ENCODE results near the gene TRAPPC8.
A peak's percentile ranks its signal among the peaks of the same experiment; 100 is the strongest.
"Not testable (repeated sequence)": the region's sequence is repeated elsewhere in the genome, so short reads cannot be mapped to it uniquely, and the experiment has no call there.

Gene TRAPPC8, protein sequence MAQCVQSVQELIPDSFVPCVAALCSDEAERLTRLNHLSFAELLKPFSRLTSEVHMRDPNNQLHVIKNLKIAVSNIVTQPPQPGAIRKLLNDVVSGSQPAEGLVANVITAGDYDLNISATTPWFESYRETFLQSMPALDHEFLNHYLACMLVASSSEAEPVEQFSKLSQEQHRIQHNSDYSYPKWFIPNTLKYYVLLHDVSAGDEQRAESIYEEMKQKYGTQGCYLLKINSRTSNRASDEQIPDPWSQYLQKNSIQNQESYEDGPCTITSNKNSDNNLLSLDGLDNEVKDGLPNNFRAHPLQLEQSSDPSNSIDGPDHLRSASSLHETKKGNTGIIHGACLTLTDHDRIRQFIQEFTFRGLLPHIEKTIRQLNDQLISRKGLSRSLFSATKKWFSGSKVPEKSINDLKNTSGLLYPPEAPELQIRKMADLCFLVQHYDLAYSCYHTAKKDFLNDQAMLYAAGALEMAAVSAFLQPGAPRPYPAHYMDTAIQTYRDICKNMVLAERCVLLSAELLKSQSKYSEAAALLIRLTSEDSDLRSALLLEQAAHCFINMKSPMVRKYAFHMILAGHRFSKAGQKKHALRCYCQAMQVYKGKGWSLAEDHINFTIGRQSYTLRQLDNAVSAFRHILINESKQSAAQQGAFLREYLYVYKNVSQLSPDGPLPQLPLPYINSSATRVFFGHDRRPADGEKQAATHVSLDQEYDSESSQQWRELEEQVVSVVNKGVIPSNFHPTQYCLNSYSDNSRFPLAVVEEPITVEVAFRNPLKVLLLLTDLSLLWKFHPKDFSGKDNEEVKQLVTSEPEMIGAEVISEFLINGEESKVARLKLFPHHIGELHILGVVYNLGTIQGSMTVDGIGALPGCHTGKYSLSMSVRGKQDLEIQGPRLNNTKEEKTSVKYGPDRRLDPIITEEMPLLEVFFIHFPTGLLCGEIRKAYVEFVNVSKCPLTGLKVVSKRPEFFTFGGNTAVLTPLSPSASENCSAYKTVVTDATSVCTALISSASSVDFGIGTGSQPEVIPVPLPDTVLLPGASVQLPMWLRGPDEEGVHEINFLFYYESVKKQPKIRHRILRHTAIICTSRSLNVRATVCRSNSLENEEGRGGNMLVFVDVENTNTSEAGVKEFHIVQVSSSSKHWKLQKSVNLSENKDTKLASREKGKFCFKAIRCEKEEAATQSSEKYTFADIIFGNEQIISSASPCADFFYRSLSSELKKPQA (N-terminal part only)

DNA sequence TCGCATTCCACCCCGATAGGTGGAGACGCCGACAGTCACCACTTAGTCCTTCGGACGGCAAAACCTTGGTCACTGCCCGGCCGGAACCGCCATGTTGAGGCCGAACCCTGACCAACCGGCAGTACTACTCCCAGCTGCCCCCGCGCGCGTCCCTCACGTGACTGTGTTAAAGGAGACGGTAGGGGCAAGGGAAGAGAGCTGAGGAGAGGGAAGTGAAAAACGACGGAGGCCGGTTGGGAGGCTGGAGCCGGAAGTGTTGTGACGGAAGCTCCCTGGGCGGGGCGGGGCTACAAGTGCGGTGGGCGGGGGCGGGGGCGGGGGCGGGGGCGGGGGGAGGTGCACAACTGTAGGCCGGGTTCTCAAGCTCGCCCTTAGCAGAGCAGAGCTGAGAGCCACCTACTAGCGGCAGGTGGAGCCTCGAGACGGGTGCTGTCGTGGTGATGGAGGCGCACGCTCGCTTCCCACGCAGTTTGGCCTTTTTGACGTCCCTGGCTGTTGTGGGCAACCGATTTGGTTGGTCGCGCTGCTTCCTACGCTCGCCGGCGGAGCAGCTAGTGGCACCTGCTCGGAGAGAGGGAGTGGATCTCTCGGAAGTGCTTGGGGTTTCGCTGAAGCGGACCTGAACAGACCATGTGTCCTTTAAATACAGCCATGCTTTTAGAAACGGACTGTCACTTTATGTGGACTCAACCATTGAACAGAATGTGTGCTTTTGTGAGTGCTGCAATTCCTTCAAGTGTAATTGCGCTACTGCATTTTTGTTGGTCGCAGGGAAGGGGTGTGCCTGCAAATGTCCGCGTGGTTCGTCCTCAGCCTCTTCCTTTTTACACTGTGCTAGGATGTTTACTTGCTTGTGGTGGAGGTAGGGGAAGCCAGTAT, at the start of gene TRAPPC8:
Gene TRAPPC8, minus strand, starts transcription at position 130 of the 879 bp plus-strand sequence. CDS start 364 bp downstream, outside the sequence.
- peak; percentile 87 for DNase-seq

GRCh38 chr18:31990823-31991222, 47.9 kb upstream of the TRAPPC8 start:
- no peak for DNase-seq

- no peak for DNase-seq
Measured at GRCh38 chr18:31983976-31984375, 41.0 kb upstream of the TRAPPC8 start.

DNA sequence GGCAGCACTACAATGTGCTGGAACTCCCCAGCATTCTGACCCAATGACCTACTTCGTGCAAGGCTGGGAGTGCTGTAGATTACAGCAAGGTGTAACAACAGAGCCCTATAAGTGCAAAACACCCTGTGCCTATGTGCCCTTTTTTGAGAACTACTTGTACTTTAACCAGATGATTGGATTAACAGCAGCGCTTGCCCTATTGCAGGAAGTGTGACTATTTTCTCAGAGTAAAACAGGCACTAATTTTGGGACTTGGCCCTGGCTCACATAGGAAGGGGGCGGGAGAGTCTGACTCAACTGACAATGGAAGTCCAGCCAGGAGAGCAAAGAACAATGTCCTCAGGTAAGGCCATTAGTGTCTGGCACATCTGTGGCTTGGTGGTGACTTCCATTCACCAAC, 40.1 kb upstream of the TRAPPC8 start:
- no peak for DNase-seq

DNA sequence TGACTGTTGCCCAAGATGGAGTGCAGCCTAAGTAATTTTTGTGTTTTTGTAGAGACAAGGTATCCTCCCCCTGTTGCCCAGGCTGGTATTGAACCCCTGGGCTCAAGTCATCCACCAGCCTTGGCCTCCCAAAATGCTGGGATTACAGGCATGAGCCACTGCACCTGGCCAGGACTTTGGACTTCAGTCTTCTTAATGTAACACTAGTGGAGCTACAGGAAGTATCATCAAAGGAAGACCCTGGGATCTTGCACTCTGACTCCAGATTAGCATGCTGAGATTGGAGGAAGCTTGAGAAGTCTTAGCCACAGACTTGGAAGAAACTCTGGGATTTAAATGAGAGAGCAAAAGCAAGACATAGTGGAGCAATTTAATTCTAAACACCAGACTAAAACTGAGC, 37.9 kb upstream of the TRAPPC8 start:
- no peak for DNase-seq

GRCh38 chr18:31979714-31980113, 36.8 kb upstream of the TRAPPC8 start:
- no peak for DNase-seq

DNA sequence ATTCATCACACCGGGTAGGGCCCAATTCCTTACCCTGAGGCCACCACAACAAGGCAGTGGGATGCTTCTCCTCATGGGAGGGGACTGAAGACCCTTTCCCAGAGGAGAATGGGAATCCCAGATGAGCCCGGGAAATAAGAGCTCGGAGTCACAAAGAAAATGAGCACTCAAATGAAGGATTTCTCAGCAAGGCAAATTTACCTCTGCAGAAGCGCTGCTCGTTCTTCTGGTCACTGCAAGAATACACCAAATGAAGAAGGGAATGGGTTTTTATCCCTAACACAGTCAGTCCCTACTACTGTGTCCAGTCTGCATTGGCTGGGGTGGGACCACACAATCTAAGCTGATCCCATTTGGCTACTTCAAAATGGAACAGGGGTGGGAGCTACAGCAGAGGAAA, 35.7 kb upstream of the TRAPPC8 start:
- no peak for DNase-seq

- peak; percentile 8 for DNase-seq
Measured at GRCh38 chr18:31977270-31977872, 34.4 kb upstream of the TRAPPC8 start.

- no peak for DNase-seq
Measured at GRCh38 chr18:31976242-31976641, 33.3 kb upstream of the TRAPPC8 start.

- DNase-seq: no peak
Measured at GRCh38 chr18:31973929-31974546, 31.1 kb upstream of the TRAPPC8 start.

DNA sequence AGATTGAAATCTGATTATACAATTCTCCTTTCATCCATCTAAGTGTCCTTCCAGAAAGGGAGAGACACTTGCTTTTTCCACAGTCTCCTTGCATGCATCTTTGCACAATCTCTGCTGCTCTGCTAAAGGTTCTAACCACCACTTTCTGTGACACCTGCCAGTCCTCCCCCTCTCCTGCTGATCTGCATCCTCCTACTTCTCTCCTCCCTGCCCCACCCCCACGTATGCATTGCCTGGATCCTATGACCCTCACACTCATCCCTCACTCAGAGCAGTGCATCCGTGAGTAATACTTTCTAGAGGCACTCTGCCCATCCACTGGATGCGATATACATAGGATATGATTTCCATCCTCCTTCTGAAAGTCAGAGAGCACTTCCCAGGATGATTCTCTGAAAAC, 27.7 kb upstream of the TRAPPC8 start:
- DNase-seq: no peak

DNA sequence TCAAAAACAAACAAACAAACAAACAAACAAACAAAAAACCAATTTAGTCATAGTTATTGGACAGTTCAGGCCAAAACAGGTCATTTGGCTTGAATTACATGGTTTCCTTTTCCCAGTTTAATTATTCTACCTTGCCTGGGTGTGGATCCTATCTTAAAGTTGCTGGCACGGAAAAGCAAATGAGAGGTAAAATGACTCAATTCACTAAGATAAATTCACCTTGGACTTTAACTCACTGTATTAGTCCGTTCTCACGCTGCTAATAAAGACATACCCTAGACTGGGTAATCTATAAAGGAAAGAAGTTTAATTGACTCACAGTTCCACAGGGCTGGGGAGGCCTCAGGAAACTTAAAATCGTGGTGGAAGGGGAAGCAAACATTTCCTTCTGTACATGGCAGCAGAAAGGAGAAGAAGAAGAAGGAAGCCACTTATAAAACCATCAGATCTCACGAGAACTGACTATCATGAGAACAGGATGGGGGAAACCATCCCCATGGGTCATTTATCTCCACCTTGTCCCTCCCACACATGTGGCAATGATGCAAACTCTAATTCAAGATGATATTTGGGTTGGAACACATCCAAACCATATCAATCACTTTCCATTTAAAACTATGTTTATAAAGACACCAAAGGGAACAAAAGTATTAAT, 22.5 kb upstream of the TRAPPC8 start:
- no peak for DNase-seq

DNA sequence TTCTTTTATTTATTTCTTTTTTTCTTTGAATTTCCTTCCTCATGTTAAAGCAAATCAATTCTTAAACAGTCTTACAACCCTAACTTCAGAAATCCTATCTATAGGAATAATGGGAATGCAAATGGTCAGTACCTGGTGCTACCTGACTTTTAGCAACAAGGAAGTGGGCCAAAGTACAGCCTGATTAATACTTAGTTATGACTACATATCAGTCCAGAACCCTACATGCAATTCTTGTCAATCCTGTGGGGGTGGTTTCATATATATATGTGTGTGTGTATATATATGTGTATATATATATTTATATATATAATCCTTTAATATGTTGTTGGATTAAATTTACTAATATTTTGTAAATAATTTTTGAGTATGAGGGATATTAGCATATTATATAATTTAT, 14.8 kb upstream of the TRAPPC8 start:
- no peak for DNase-seq

GRCh38 chr18:31954349-31954748, 11.4 kb upstream of the TRAPPC8 start:
- no peak for DNase-seq

DNA sequence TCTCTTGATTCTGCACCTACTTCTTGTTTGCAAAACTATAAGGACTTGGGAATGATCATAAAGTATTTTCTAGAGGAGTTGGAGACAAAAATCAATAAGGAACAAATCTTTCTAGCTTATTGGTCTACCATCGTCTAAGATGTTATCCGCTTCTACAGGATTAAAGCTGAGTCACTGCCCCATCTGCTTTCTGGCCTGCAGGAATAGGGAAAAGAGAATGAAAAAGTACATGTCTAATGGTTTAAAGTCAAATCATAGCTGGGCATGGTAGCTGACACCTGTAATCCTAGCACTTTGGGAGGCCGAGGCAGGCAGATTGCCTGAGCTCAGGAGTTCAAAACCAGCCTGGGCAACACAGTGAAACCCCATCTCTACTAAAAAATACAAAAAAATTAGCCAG, 10.8 kb upstream of the TRAPPC8 start:
- DNase-seq: not testable (repeated sequence)

DNA sequence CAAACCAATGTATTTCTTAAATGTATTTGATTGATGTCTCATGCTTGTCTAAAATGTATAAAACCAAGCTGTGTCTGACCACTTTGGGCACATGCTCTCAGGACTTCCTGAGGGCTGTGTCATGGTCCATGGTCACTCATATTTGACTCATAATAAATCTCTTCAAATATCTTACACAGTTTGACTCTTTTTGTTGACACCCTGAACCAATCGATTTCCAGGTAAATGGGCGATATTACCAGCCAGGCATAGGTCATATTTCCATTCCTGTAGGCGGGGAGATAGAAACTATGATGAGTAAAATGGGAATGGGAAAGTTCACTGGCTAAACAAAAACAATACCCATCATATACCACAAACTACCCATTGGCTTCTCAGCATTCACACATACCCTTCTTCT, 9.3 kb upstream of the TRAPPC8 start:
- no peak for DNase-seq

GRCh38 chr18:31950583-31950982, 7.7 kb upstream of the TRAPPC8 start:
- DNase-seq: no peak

DNA sequence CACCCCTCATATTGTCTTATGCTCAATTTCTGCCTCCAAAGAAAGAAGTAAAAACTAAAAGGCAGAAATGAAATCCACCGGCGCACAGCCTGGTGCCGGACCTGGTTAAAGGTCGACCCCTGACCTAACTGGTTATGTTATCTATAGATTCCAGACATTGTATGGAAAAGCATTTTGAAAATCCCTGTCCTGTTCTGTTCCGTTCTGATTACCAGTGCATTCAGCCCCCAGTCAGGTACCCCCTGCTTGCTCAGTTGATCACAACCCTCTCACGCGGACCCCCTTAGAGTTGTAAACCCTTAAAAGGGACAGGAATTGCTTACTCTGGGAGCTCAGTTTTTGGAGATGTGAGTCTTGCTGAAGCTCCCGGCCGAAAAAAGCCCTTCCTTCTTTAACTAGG, 5.4 kb upstream of the TRAPPC8 start:
- not testable (repeated sequence) for DNase-seq

- no peak for DNase-seq
Measured at GRCh38 chr18:31946305-31947046, 3.5 kb upstream of the TRAPPC8 start.
